PC-3 (cell line): Measurements from ENCODE around the gene WASHC2A. TPM values are rescaled to one million over a fixed set of nuclear protein-coding genes. Genes with fewer than 3 reads are reported as not detected.
"Not testable (repeated sequence)": the region's sequence is repeated elsewhere in the genome, so short reads cannot be mapped to it uniquely, and the experiment has no call there.

Source experiments
- ATAC-seq: fragments of 200-7000 bp; cut with Tn5 transposase; 2 replicates; pipeline ENCODE4 v1.9.1; 2020; ENCODE audit warnings: mild to moderate bottlenecking, moderate library complexity
- BruUV-seq: library from RNA; stranded (reverse); fragments of 400-500 nt; replicated peaks from 2 replicates; lab custom pipeline; 2021; lab: Mats Ljungman, UMichigan
- CTCF ChIA-PET: fragments of 300-600 bp; sonication (Branson Sonifier 250); formaldehyde crosslinking; loops from one replicate; lab custom pipeline; 2022; ENCODE audit warnings: antibody characterized with exemption; lab: Charles Lee
- POLR2A ChIA-PET: fragments of 300-600 bp; sonication (Branson Sonifier 250); formaldehyde crosslinking; loops from one replicate; lab custom pipeline; 2022; ENCODE audit warnings: antibody characterized with exemption; ENCODE audit not compliant: unreplicated experiment; lab: Charles Lee
- DNase-seq: peaks from one replicate; pipeline ENCODE4 v3.0.0-alpha.2; 2015
- H2AFZ ChIP-seq: fragments of 300-600 bp; sonication (generic); 2 replicates; pipeline ENCODE4 v1.6.0; 2016; ENCODE audit warnings: antibody characterized with exemption, low read length
- H3F3A ChIP-seq: fragments of 300-600 bp; sonication (generic); one replicate; pipeline ENCODE4 v1.6.0; 2017; ENCODE audit warnings: antibody characterized with exemption, low read length, control low read depth, mild to moderate bottlenecking; ENCODE audit not compliant: unreplicated experiment
- H3K27ac ChIP-seq: fragments of 300-600 bp; sonication (generic); 2 replicates; pipeline ENCODE4 v1.5.1; 2016; ENCODE audit warnings: mild to moderate bottlenecking, low read length
- H3K27me3 ChIP-seq: fragments of 300-600 bp; sonication (generic); 2 replicates; pipeline ENCODE4 v1.6.1; 2016; ENCODE audit warnings: low read length, mixed read lengths
- H3K36me3 ChIP-seq: fragments of 300-600 bp; sonication (generic); 2 replicates; pipeline ENCODE4 v1.6.1; 2016; ENCODE audit warnings: low read depth, mixed run types, low read length, mixed read lengths
- H3K4me1 ChIP-seq: fragments of 300-600 bp; sonication (generic); 2 replicates; pipeline ENCODE4 v1.5.1; 2016; ENCODE audit warnings: low read length; ENCODE audit not compliant: insufficient read depth
- H3K4me2 ChIP-seq: fragments of 300-600 bp; sonication (generic); 2 replicates; pipeline ENCODE4 v1.6.0; 2016; ENCODE audit warnings: low read length
- H3K4me3 ChIP-seq: fragments of 300-600 bp; sonication (generic); 2 replicates; pipeline ENCODE4 v1.5.1; 2016; ENCODE audit warnings: mild to moderate bottlenecking, low read length, mixed read lengths
- H3K79me2 ChIP-seq: fragments of 300-600 bp; sonication (generic); 2 replicates; pipeline ENCODE4 v1.6.1; 2017; ENCODE audit warnings: low read length, mixed read lengths
- H3K9ac ChIP-seq: fragments of 300-600 bp; sonication (generic); 2 replicates; pipeline ENCODE4 v1.6.0; 2016; ENCODE audit warnings: mild to moderate bottlenecking, low read length
- H3K9me2 ChIP-seq: fragments of 300-600 bp; sonication (generic); replicated peaks from 2 replicates; pipeline ENCODE4 v1.6.1; 2016; ENCODE audit warnings: mixed run types, low read length, mixed read lengths
- H3K9me3 ChIP-seq: fragments of 300-600 bp; sonication (generic); 2 replicates; pipeline ENCODE4 v1.6.1; 2016; ENCODE audit warnings: low read length, mixed read lengths
- H4K20me1 ChIP-seq: fragments of 300-600 bp; sonication (generic); 2 replicates; pipeline ENCODE4 v1.6.1; 2016; ENCODE audit warnings: low read length, mixed read lengths
- intact Hi-C: fragments of 100-400 bp; cut with micrococcal nuclease; formaldehyde crosslinking; loops from 2 replicates; pipeline ENCODE4 v1.9.0; 2023
- total RNA-seq: library from RNA; depleted of rRNA; stranded (reverse); fragments of >200 nt; gene quantifications from 2 replicates; pipeline ENCODE4 v1.2.3, GENCODE V29; 2014

Gene WASHC2A
- total RNA-seq, 1 experiment from 2014 or later = 57.9 TPM

- H3K9me3 ChIP-seq, H3K9me2 ChIP-seq, intact Hi-C loops, H3K27ac ChIP-seq, H2AFZ ChIP-seq, H3K4me3 ChIP-seq, H3K4me2 ChIP-seq, BruUV-seq, H3K9ac ChIP-seq, H3F3A ChIP-seq, H4K20me1 ChIP-seq, H3K79me2 ChIP-seq, H3K27me3 ChIP-seq, POLR2A ChIA-PET, DNase-seq, CTCF ChIA-PET, ATAC-seq, H3K4me1 ChIP-seq: not testable (repeated sequence)
- H3K36me3 ChIP-seq = peaks cover 19% of the 10 kb centered on the region
These were observed 34.5 kb downstream of the WASHC2A start for GRCh38 chr10:50102267-50102666.

- H3K27ac ChIP-seq, POLR2A ChIA-PET, H3K4me1 ChIP-seq, H3K4me3 ChIP-seq, ATAC-seq, H3F3A ChIP-seq, H4K20me1 ChIP-seq, H3K9me3 ChIP-seq, H3K9me2 ChIP-seq, DNase-seq, BruUV-seq, H3K4me2 ChIP-seq, H3K9ac ChIP-seq, H3K36me3 ChIP-seq, CTCF ChIA-PET, H3K27me3 ChIP-seq, H3K79me2 ChIP-seq, H2AFZ ChIP-seq, intact Hi-C loops: not testable (repeated sequence)
These were observed 41.4 kb downstream of the WASHC2A start for GRCh38 chr10:50108999-50109698.

- H2AFZ ChIP-seq, H4K20me1 ChIP-seq, POLR2A ChIA-PET, H3K27me3 ChIP-seq, H3F3A ChIP-seq, H3K79me2 ChIP-seq, CTCF ChIA-PET, H3K4me1 ChIP-seq, BruUV-seq, H3K9me2 ChIP-seq, intact Hi-C loops, H3K4me2 ChIP-seq, H3K9ac ChIP-seq, H3K36me3 ChIP-seq, H3K4me3 ChIP-seq, H3K9me3 ChIP-seq: not testable (repeated sequence)
- peak overlapping the region; percentile 51 for H3K27ac ChIP-seq
- ATAC-seq = peak; percentile 95
- DNase-seq = peak; percentile 43
These were observed 44.8 kb downstream of the WASHC2A start for GRCh38 chr10:50112419-50113112.

- DNase-seq, POLR2A ChIA-PET, CTCF ChIA-PET, H3K9me3 ChIP-seq, H2AFZ ChIP-seq, H3K9me2 ChIP-seq, H3K4me1 ChIP-seq, H3K79me2 ChIP-seq, H3K9ac ChIP-seq, H3K27ac ChIP-seq, H4K20me1 ChIP-seq, H3K4me3 ChIP-seq, intact Hi-C loops, H3K36me3 ChIP-seq, H3K27me3 ChIP-seq, BruUV-seq, ATAC-seq, H3K4me2 ChIP-seq, H3F3A ChIP-seq: not testable (repeated sequence)
These were observed 59.0 kb downstream of the WASHC2A start for GRCh38 chr10:50126765-50127164.

- intact Hi-C loops, CTCF ChIA-PET, H3K79me2 ChIP-seq, BruUV-seq, H3K27ac ChIP-seq, H3F3A ChIP-seq, H3K4me3 ChIP-seq, H3K4me1 ChIP-seq, H3K9ac ChIP-seq, H3K27me3 ChIP-seq, POLR2A ChIA-PET, H2AFZ ChIP-seq, ATAC-seq, H3K4me2 ChIP-seq, DNase-seq, H3K9me3 ChIP-seq, H4K20me1 ChIP-seq, H3K9me2 ChIP-seq: not testable (repeated sequence)
- peaks cover 17% of the 10 kb centered on the region for H3K36me3 ChIP-seq
These were observed 60.1 kb downstream of the WASHC2A start for GRCh38 chr10:50127770-50128292.

GRCh38 chr10:50131245-50131965 is 63.7 kb downstream of the WASHC2A start:
- H3K4me3 ChIP-seq, DNase-seq, ATAC-seq, H3K79me2 ChIP-seq, H3K27ac ChIP-seq, H3K9me3 ChIP-seq, H3K27me3 ChIP-seq, H3K4me2 ChIP-seq, H3F3A ChIP-seq, BruUV-seq, H3K9ac ChIP-seq, H4K20me1 ChIP-seq, H3K4me1 ChIP-seq, H3K9me2 ChIP-seq, POLR2A ChIA-PET, intact Hi-C loops, H2AFZ ChIP-seq: not testable (repeated sequence)
- CTCF ChIA-PET = interaction anchor here (0.5 kb wide), 1 partner anchor 181 kb away, joined by 6 read pairs; no protein-coding TSS in a partner anchor
- H3K36me3 ChIP-seq = peaks cover 14% of the 10 kb centered on the region
